Raji (cell line): Measurements from ENCODE around the gene ARHGAP22.

Experiments used
- POLR2A ChIP-seq: IDR thresholded peaks from 2 replicates; pipeline ENCODE4 v1.6.1; 2011; ENCODE audit warnings: low read depth, low read length, control low read depth; ENCODE audit not compliant: insufficient read depth

Gene ARHGAP22

GRCh38 chr10:48464121-48464870 lies 140.6 kb downstream of the ARHGAP22 start:
- TF ChIP-seq POLR2A, result no peak

DNA sequence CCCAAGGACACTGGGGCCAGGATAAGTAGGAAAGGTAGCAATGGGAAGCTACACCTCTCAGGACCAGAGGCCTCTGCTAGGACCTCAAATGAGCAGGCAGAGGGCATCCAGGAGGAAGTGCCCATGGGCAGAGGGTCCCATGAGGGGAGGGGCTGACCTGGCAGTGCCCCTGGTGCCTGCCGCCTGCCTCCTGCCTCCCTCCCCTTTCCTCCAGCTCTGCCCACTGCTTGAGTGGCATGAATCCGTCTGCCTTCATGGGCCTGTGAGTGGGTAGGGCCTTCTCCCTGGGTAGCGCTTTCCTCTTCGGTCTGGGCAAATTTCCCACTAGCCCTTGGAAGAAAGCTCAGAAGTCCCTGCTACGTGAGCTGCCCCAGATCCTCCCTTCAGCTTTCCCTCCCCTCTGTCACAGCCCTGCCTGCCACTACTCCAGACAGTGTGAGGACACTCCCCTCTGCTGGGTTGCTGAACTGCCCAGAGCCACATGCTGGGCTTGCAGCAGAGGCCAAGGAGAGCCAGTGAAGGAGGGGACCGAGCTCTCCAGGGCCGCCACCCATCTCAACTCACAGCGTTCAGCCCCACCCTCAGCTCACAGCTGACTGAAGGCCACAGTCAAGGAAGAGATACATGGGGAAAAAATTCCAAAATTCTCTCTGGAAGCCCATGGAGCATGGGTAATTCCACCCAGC lies 141.4 kb downstream of the ARHGAP22 start:
- TF ChIP-seq POLR2A, result no peak

GRCh38 chr10:48462482-48463020 lies 142.3 kb downstream of the ARHGAP22 start:
- TF ChIP-seq POLR2A, result no peak

- TF ChIP-seq POLR2A, result no peak
Observed at GRCh38 chr10:48461623-48462481, 143.0 kb downstream of the ARHGAP22 start.

DNA sequence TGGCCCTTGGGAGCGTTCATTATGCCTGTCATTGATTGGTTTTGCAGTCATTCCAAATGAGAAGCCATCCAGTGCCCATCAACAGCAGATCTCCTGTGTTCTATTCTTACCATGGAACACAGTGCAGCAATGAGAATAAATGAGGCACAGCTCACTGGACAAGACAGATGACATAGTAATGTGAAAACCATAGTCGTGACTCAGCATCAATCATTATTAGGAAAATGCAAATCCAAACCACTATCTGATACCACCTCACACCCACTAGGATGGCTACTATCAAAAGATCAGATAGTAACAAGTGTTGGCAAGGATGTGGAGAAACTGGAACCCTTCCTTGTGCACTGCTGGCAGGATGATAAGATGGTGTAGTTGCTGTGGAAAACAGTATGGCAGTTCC lies 144.7 kb downstream of the ARHGAP22 start:
- TF ChIP-seq POLR2A, result no peak

GRCh38 chr10:48459270-48460150 lies 145.4 kb downstream of the ARHGAP22 start:
- TF ChIP-seq POLR2A, result no peak

DNA sequence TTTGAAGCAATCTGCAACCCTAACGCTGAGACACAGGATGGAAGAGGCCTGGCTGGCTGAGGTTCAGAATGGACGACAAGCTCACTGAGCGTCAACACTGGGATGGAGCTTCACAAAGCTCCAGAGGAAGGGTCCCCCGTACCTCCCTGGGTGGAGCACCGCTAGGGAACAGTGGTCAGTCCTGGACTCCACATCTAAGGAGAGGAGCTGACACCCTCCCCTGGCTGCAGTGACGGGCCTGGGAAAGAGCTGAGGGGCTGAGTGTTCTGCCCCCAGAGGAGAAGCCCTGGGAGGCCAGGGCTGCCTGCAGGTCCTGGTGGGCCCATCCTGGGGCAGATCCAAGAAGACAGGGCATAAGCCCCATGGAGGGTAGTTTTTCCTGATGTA lies 146.2 kb downstream of the ARHGAP22 start:
- no peak for TF ChIP-seq POLR2A

GRCh38 chr10:48457949-48458661 lies 146.8 kb downstream of the ARHGAP22 start:
- TF ChIP-seq POLR2A, result no peak

GRCh38 chr10:48456808-48457761 lies 147.8 kb downstream of the ARHGAP22 start:
- TF ChIP-seq POLR2A, result no peak

DNA sequence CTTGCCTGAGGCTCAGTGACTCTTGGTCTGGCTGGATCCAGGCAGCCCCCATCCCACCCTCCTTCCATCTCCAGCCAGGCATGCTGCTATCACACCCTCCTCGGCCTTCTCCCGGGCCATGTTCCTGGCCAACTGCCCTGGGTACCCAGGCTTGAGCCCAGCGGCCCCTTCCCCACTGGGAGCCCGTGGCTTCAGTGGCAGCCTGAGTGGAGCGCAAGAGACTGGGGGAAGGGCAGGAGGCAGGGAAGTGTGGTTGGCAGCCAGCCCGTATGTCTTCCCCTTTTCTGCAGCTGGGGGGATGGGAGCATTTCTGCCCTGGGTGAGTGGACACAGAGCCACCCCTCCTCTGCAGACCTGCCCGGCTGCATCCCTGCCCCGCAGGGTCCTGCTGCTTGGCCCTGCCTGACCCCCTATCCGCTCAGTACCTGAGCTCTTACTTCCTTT lies 148.5 kb downstream of the ARHGAP22 start:
- no peak for TF ChIP-seq POLR2A

- no peak for TF ChIP-seq POLR2A
Observed at GRCh38 chr10:48455392-48456151, 149.3 kb downstream of the ARHGAP22 start.

DNA sequence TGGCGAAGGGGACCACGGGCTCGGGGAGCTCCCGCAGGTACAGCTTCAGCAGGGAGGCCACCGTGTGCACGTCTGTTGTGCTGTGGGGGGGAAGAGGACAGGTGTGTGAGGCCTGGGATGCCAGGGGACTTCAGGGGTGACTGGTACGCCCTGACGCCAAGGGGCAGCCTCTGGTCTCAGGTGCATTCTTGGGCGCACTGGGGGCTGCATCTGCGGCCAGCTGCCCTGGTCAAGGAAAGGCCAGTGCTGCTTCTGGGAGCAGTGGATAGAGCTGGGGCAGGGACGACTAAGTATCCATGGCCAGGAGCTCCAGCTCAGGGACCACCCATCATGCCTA lies 149.8 kb downstream of the ARHGAP22 start:
- TF ChIP-seq POLR2A, result no peak
